H1 (cell line): Measurements from ENCODE around the gene CHD6. TPM values are rescaled to one million over a fixed set of nuclear protein-coding genes. Genes with fewer than 3 reads are reported as not detected.

ENCODE experiments used
- CHD1 ChIP-seq: IDR thresholded peaks from 2 replicates; pipeline ENCODE4 v1.6.1; 2012; ENCODE audit warnings: low read depth, low read length, improper control_type of control experiment
- FOSL1 ChIP-seq: IDR thresholded peaks from 2 replicates; pipeline ENCODE4 v1.6.1; 2011; ENCODE audit warnings: mild to moderate bottlenecking, low read depth, low read length, moderate library complexity; ENCODE audit not compliant: insufficient read depth
- JUN ChIP-seq: IDR thresholded peaks from 2 replicates; pipeline ENCODE4 v1.6.1; 2011; ENCODE audit warnings: low read depth, mild to moderate bottlenecking, improper control_type of control experiment, low read length
- NANOG ChIP-seq: IDR thresholded peaks from 2 replicates; pipeline ENCODE4 v1.6.1; 2011; ENCODE audit warnings: low read length, low read depth, mild to moderate bottlenecking, inconsistent platforms; ENCODE audit not compliant: insufficient read depth, poor library complexity, severe bottlenecking
- SIRT6 ChIP-seq: IDR thresholded peaks from one replicate; pipeline ENCODE4 v1.7.1; 2012; ENCODE audit warnings: low read length, inconsistent platforms
- SIX5 ChIP-seq: IDR thresholded peaks from 2 replicates; pipeline ENCODE4 v1.6.1; 2011; ENCODE audit warnings: mild to moderate bottlenecking, low read depth, low read length
- SP1 ChIP-seq: IDR thresholded peaks from 2 replicates; pipeline ENCODE4 v1.6.1; 2011; ENCODE audit warnings: low read depth, low read length
- SP4 ChIP-seq: IDR thresholded peaks from 2 replicates; pipeline ENCODE4 v1.6.1; 2012; ENCODE audit warnings: low read length, inconsistent platforms
- SRF ChIP-seq: IDR thresholded peaks from 2 replicates; pipeline ENCODE4 v1.6.1; 2011; ENCODE audit warnings: mild to moderate bottlenecking, low read depth, low read length, moderate library complexity
- TEAD4 ChIP-seq: IDR thresholded peaks from 2 replicates; pipeline ENCODE4 v1.6.1; 2012; ENCODE audit warnings: low read depth, low read length, inconsistent platforms, mixed read lengths
- YY1 ChIP-seq: IDR thresholded peaks from 2 replicates; pipeline ENCODE4 v1.6.1; 2011; ENCODE audit warnings: low read depth, mild to moderate bottlenecking, low read length
- ZNF274 ChIP-seq: IDR thresholded peaks from 2 replicates; pipeline ENCODE4 v1.7.0; 2012; ENCODE audit warnings: low read length, borderline replicate concordance; ENCODE audit errors: extremely low read depth
- polyA plus RNA-seq, 7 experiments: library from polyadenylated mRNA; depleted of rRNA in 3 of 7; stranded (reverse) in 5 of 7; unstranded in 2 of 7; fragments of >200 nt in 5 of 7; fragments of 200-250 nt in 2 of 7; gene quantifications; 1 replicate in 5 of 7; 2 replicates in 1 of 7; 4 replicates in 1 of 7; pipeline versions ENCODE4 v1.2.1 to v1.2.3, GENCODE V29; 2011 to 2013; ENCODE audit warnings: missing spikeins in 2 of 7, mixed read lengths in 2 of 7
- total RNA-seq: library from RNA; stranded (reverse); fragmentation: NEBNext Ultra II Directional; extraction: Animal tissue kit (Norgen Biotek cat#: 25700); gene quantifications from 2 replicates; pipeline ENCODE4 v1.2.1, GENCODE V29; 2021
- TF ChIP-seq, protein P1 (sequence below): fragments of 300-600 bp; sonication (generic); IDR thresholded peaks from 2 replicates; pipeline ENCODE4 v1.7.1; 2012; ENCODE audit warnings: low read length, moderate library complexity, mild to moderate bottlenecking, inconsistent platforms; ENCODE audit not compliant: insufficient replicate concordance

Gene CHD6
- total and polyA plus RNA-seq, 2 of the 8 experiments (the other 6 are each of a cell fraction or from before 2014, with no cell fraction given) = 11.1 to 62.9 TPM

DNA sequence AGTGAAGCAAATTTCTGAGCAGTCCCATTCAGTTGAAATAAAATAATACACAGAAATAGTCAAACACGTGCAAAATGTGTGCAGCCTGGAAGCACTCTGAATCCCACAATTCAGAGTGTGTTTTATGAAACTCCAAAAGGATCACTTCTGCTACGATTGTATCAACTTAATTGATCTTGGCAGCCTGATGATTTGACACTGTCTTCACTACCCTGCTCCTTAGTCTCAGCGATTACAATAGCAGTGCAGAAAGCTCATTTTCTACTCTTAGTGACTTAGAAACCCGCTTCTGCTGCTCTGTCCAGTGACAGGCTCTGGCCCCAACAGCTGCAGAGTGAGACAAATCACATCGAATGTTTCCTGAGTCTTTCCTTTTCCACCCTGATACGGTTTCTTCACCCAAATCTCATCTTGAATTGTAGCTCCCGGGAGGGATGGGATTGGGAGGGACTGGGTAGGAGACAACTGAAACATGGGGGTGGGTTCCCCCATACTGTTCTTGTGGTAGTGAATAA lies 235.3 kb downstream of the CHD6 start (continued):
- TF ChIP-seq, protein P1, sequence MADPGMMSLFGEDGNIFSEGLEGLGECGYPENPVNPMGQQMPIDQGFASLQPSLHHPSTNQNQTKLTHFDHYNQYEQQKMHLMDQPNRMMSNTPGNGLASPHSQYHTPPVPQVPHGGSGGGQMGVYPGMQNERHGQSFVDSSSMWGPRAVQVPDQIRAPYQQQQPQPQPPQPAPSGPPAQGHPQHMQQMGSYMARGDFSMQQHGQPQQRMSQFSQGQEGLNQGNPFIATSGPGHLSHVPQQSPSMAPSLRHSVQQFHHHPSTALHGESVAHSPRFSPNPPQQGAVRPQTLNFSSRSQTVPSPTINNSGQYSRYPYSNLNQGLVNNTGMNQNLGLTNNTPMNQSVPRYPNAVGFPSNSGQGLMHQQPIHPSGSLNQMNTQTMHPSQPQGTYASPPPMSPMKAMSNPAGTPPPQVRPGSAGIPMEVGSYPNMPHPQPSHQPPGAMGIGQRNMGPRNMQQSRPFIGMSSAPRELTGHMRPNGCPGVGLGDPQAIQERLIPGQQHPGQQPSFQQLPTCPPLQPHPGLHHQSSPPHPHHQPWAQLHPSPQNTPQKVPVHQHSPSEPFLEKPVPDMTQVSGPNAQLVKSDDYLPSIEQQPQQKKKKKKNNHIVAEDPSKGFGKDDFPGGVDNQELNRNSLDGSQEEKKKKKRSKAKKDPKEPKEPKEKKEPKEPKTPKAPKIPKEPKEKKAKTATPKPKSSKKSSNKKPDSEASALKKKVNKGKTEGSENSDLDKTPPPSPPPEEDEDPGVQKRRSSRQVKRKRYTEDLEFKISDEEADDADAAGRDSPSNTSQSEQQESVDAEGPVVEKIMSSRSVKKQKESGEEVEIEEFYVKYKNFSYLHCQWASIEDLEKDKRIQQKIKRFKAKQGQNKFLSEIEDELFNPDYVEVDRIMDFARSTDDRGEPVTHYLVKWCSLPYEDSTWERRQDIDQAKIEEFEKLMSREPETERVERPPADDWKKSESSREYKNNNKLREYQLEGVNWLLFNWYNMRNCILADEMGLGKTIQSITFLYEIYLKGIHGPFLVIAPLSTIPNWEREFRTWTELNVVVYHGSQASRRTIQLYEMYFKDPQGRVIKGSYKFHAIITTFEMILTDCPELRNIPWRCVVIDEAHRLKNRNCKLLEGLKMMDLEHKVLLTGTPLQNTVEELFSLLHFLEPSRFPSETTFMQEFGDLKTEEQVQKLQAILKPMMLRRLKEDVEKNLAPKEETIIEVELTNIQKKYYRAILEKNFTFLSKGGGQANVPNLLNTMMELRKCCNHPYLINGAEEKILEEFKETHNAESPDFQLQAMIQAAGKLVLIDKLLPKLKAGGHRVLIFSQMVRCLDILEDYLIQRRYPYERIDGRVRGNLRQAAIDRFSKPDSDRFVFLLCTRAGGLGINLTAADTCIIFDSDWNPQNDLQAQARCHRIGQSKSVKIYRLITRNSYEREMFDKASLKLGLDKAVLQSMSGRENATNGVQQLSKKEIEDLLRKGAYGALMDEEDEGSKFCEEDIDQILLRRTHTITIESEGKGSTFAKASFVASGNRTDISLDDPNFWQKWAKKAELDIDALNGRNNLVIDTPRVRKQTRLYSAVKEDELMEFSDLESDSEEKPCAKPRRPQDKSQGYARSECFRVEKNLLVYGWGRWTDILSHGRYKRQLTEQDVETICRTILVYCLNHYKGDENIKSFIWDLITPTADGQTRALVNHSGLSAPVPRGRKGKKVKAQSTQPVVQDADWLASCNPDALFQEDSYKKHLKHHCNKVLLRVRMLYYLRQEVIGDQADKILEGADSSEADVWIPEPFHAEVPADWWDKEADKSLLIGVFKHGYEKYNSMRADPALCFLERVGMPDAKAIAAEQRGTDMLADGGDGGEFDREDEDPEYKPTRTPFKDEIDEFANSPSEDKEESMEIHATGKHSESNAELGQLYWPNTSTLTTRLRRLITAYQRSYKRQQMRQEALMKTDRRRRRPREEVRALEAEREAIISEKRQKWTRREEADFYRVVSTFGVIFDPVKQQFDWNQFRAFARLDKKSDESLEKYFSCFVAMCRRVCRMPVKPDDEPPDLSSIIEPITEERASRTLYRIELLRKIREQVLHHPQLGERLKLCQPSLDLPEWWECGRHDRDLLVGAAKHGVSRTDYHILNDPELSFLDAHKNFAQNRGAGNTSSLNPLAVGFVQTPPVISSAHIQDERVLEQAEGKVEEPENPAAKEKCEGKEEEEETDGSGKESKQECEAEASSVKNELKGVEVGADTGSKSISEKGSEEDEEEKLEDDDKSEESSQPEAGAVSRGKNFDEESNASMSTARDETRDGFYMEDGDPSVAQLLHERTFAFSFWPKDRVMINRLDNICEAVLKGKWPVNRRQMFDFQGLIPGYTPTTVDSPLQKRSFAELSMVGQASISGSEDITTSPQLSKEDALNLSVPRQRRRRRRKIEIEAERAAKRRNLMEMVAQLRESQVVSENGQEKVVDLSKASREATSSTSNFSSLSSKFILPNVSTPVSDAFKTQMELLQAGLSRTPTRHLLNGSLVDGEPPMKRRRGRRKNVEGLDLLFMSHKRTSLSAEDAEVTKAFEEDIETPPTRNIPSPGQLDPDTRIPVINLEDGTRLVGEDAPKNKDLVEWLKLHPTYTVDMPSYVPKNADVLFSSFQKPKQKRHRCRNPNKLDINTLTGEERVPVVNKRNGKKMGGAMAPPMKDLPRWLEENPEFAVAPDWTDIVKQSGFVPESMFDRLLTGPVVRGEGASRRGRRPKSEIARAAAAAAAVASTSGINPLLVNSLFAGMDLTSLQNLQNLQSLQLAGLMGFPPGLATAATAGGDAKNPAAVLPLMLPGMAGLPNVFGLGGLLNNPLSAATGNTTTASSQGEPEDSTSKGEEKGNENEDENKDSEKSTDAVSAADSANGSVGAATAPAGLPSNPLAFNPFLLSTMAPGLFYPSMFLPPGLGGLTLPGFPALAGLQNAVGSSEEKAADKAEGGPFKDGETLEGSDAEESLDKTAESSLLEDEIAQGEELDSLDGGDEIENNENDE = no peak
- TF ChIP-seq TEAD4 (no peak), ZNF274 (no peak), SP4 (no peak), YY1 (no peak), SIRT6 (no peak), CHD1 (no peak), NANOG (no peak), SRF (no peak), JUN (no peak), SP1 (no peak), FOSL1 (no peak), SIX5 (no peak)
